SHP77 (cell line): ENCODE data around the gene GPR157.
A peak's percentile ranks its signal among the peaks of the same experiment; 100 is the strongest.

Source experiments
- DNase-seq, 2 experiments: peaks; one replicate each; lab custom pipeline; 2025; lab: John Stamatoyannopoulos, UW

Gene GPR157

DNA sequence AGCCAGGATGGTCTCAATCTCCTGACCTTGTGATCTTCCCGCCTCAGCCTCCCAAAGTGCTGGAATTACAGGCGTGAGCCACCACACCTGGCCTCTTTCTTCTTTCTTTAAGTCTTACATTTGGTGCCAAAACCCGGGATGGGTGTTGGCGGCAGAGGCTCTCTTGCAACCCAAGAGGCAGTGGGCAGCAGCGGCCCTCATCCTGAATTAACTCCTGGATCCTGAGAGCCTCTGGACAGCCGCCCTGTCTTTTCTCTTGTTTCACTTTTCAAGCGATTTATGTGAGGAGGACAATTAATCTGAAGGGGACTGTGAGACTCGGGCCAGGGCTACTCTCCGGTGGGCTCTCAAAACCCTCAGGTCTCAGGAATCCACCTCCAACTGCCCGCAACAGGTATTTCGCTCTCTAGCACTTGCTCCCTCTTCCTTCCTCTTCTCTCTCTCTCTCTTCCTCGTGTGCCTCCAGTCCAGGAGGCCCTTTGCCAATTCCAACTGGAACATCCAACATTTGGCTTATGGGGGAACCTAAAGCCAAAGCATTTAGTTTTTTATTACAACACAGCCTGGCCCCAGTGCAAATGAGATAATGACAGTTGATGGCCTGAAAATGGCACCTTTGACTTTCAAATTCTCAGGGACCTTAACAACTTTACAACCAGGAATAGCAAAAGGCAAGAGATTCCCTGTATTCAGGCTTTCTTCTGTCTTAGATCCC lies 41.3 kb downstream of the GPR157 start:
- no peak for DNase-seq

DNA sequence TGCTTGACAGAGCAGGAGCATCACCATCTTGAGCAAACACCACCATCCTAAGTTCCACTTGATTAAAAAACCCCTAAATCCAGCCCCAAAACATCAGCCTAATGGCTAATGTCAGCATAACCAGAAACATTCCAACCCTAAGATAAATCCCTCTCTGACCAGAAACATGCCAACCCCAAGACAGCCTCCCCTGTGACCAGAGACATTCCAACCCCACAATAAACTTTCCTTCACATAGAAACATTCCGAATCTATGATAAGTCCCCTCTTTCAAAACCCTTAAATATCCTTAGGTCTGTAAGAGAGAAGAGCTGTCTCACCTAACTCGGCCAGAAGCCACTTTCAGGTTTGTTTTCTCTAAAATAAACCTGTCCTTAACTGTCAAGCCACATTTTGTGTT lies 42.1 kb downstream of the GPR157 start:
- DNase-seq = no peak

DNA sequence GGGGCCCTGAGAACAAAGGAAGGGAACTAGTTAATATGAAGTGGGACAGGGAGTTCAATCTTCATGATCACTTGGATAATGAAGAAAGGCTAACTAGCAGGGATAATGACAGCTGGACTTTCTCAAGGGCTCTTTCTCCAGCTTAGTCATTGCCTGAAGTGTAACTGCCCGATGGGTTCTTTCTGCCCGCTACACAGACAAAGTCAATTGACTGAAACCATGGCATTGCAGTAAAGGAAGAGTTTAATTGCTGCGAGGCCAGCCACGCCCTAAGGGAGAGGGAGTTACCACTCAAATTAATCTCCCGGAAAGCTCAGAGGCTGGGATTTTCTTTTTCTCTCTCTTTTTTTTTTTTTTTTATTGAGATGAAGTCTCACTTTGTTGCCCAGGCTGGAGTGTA lies 42.9 kb downstream of the GPR157 start:
- DNase-seq = no peak

DNA sequence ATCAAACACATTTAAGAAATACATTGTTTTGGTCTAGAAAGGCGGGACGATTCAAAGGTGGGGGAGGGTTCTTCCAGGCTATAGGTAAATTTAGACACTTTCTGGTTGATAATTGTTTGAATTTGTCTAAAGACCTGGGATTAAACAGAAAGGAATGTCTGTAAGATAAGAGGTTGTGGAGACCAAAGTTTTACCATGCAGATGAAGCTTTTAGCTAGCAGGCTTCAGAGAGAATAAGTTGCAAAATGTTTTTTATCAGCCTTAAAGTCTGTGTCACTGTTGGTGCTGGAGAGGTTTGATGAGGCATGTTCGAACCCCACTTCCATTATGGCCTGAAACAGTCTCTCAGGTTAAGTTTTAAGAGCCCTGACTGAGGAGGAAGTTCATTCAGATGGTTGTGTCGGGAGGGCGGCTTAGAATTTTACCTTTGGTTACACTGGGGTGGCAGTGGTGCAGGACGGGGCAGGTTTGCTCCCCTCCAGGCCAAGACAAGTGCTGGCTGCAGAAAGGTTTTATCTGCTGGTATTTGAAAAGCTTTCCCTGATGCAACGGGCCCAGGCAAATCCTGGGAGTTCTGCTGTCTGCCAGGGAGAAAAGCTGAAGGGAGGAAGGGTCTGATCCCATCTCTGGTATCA lies 43.5 kb downstream of the GPR157 start:
- no peak for DNase-seq

DNA sequence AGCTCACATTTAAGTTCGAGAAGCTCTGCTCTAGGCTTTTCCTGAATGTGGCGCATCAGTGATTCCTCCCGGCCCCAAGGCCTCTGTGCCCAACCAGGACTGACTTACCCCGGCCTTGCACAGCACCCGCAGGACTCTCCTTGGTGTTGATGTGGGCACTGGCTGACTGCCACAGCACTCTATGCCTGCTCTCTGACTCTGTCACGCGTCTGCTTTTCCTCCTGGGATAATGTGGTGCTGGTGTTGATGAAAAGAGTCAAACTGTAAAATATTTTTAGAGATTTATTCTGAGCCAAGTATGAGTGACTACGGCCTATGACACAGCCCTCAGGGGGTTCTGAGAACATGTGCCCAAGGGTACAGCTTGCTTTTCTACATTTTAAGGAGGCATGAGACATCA lies 44.0 kb downstream of the GPR157 start:
- no peak for DNase-seq

DNA sequence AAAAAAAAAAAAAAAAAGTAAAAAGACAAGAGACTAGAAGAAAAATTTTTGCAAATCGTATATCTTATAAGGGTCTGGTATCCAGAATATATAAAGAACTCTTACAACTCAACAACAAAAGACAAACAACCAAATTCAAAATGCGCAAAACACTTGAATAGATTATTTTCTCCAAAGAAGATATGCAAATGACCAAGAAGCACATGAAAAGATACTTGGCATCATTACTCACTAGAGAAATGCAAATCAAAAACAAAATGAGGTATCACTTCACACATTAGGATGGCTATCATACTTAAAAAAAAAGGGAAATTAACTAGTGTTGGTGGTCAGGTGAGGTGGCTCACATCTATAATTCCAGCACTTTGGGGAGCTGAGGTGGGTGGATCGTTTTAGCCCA lies 47.4 kb downstream of the GPR157 start:
- DNase-seq = no peak

- no peak for DNase-seq
These were observed 48.1 kb downstream of the GPR157 start for GRCh38 chr1:9080705-9081291.

DNA sequence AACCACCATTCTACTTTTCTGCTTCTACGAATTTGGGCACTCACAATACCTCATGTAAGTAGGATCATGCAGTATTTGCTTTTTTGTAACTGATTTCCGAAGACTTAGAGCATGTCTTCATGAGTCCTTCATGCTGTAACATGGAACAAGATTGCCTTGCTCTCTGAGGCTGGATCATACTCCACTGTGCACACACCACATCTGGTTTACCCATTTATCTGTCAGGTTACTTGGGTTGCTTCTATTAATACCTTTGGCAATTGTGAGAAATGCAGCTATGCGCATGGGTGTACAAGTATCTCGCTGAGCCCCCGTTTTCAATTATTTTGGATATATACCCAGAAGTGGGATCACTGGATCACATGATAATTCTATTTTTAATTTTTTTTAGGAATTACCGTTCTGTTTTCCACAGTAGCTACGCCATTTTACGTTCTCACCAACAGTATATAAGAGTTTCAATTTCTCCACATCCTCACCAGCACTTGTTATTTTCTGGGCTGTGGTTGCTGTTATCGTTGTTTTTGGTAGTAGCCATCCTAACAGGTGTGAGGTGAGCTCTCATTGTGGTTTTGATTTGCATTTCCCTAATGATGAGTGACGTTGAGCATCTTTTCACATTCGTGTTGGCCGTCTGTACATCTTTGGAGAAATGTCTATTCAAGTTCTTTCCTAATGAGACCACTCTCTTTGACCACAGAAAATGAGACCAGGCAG lies 48.8 kb downstream of the GPR157 start:
- DNase-seq = no peak

- no peak for DNase-seq
These were observed 50.0 kb downstream of the GPR157 start for GRCh38 chr1:9078752-9079500.

- DNase-seq = no peak
These were observed 50.7 kb downstream of the GPR157 start for GRCh38 chr1:9078015-9078751.

GRCh38 chr1:9075022-9075421 lies 53.9 kb downstream of the GPR157 start:
- DNase-seq = peak; percentile 67 to 68

DNA sequence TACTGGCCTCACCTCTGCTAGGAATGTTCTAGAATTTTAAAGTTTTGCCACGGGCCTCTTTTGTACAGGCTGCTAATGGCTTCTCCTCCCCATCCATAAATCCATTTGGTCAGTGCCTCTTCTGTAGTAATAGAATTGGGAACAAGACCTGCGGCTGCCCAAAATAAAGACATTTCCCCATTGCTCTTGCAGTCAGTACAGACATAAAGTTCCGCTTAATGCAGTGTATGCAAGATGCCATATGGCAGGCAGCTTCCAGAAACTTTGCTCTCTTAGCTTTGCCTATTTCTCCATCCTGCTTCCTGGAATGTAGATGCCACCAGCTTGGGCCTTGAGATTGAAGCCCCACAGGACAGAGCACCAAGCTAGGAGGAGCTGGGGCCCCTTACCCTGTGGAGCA lies 55.8 kb downstream of the GPR157 start:
- DNase-seq = no peak

DNA sequence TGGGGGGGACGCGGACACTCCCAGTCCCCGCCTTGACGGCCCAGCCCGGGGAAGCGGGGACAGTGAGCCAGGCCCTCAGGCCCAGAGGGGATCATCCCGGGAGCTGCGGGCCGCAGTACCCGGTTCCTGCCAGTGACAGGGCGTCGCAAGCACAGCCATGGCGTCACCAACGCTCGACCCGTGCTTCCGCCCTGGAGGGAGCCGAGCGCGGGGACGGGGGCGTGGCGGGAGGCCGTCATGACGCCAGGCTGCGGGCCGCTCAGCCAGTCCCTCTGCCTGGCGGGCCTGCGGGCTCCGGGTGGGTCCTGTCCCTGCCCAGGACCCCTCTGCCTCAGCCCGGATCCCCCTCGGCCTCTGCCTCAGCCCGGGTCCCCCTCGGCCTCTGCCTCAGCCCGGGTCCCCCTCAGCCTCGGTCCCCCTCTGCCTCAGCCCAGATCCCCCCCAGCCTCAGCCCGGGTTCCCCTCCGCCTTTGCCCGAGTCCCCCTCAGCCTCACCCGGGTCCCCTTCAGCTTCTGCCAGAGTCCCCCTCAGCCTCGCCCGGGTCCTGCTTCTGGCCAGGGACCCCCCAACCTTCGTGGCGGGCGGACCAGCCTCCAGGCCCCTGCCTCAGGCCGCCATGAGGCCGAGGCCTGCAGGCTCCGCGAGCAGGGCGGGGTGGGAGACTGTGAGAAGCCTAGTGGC lies 57.2 kb downstream of the GPR157 start:
- no peak for DNase-seq

DNA sequence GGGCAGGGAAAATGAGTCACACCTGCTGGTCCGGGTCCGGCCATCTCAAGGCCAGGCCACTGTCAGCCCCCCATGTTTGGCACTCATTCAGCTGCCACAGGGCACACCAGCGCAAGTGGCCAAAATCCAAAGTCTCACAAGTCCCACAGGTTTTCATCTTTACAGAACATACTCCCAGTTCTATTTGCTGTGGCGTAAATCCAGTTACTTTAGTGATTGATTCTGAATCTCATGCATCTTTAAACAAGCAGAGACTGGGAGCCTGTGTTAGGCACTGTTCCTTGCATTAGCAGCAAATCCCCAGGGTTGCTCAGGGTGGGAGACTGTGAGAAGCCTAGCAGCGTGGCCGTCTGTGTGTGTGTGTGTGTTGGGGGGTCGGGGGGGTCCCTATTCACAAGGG lies 58.4 kb downstream of the GPR157 start:
- no peak for DNase-seq

DNA sequence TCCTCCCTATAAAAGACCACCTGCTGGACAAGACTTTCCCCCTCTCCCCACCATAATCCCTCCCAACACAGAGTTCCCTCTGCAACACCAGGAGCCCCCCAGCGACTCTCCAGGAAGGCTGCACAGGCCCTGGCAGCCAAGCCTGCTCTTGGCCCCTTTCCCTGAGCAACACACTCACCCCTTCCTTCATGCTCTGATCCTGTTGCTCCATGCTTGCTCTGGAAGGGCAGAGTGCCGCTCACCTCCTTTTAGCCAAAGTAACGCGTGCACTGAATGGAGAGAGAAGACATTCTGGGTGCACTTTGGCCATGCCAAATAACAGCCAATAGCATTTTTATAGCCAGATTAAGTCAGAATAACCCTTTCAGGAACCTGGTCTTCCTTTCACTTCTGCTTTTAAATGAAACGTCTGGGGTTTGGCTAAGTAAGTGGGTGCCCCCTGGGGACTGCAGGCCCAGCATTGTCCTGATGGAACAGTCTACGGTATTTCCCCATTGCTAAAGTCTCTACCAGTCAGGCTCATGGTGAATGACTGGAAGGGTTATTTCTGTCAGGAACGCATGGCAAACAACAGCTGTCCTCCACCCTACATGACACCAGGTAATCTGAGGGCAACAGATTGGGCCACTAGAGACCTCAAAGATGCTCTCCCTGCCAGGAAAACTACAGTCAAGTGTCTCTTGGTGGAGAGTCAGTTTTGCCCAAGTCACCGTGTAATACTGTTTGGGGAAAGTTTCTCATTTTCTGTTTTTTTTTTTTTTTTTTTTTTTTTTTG lies 59.4 kb downstream of the GPR157 start, which contains the start of gene SLC2A5:
TSS of gene SLC2A5 (minus strand) at position 310 of the 775 bp plus-strand sequence. CDS start at position 211, 99 bp downstream.
- DNase-seq = peak in 1 of 2 experiments; percentile 25

DNA sequence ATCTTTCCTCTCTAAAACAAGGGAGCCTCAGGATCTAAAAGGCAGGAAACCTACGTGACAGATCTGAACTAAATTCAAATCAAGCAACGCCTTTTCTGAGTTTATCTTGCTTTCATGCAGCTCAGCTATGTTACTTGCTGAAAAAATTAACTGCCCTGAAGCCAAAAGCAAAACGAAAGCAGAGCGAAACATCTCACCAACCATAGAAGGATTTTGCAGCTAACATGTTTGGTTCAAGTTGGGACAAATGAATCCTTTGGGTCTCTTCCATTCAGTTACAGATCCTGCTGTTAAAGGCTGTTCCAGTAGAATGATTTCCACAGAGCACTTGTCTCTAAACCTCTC lies 59.9 kb downstream of the GPR157 start:
- DNase-seq = no peak

DNA sequence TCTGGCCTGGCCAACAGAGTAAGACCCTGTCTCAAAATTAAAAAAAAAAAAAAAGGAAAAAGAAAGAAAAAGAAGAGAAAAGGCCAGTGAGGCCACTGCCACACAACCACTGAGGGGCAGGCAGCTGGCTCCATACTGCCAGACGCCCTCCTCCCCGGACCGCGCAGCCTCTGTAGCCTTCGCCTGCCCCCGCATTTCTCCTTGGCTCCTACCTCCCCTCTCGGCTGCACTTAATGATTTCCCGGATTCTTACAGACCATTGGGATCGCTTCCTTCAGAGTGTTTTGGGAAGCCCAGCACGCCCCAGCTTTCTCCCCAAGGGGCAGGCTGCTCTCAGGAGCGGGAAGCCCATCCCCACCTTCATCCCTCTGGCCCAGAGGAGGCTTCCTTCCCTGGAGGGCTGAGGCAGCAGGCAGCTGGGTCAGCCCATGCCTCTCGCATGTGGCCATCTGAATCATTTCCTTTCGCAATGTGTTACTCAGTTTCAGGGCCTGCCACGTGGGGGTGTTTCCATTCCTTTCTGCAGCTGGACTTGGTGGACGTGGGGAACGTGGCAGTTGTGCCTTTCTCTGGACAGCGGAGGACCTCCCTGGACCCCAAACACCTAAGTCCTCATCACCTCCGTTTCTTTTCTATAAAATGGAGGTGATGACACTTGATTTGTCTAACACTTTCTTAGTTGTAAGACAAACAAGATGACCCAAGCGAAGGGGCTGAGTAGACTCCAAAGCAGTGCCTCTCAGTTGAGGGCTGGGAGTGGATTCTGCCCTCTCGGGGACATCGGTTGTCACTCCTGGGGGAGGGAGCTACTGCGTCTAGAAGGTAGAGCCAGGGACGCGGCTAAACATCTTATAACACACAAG lies 61.7 kb downstream of the GPR157 start:
- DNase-seq = no peak

- no peak for DNase-seq
These were observed 63.6 kb downstream of the GPR157 start for GRCh38 chr1:9065213-9065751.

GRCh38 chr1:9062846-9063245 lies 66.1 kb downstream of the GPR157 start:
- DNase-seq = no peak
